ENCODE results near the gene USP34. TPM values are rescaled to one million over a fixed set of nuclear protein-coding genes. Genes with fewer than 3 reads are reported as not detected.

USP34 gene
- total and polyA plus RNA-seq, 9 of the 15 experiments (the other 6 are each of a cell fraction or from before 2014, with no cell fraction given): 19.8 to 108 (median 67.8) TPM

- TF ChIP-seq SIN3B (IDR thresholded peaks at IDR 0.05; ENCODE audit: low read depth) (no peak; the same call in 1 of the 2 replicates), TAF15 (IDR thresholded peaks at IDR 0.05; ENCODE audit: low read depth, low read length) (no peak), MTA1 (IDR thresholded peaks at IDR 0.05; ENCODE audit: borderline replicate concordance) (no peak), ZNF583 (CRISPR knock-in tag; IDR thresholded peaks at IDR 0.05) (no peak), CGGBP1 (CRISPR knock-in tag; IDR thresholded peaks at IDR 0.05) (0 out of 2 replicates have a peak, but pooled peaks have one; percentile 51), ATF1 (CRISPR knock-in tag; IDR thresholded peaks at IDR 0.05) (peak; percentile 30), ATF1 (tag; IDR thresholded peaks at IDR 0.05) (peak; percentile 83), GTF2E2 (tag; IDR thresholded peaks at IDR 0.05) (peak; percentile 82; the same call in 1 of the 2 replicates), MEIS2 (IDR thresholded peaks at IDR 0.05; ENCODE audit: partially characterized antibody) (peak; percentile 27), MECOM (CRISPR knock-in tag; IDR thresholded peaks at IDR 0.05) (no peak), E2F4 (CRISPR knock-in tag; IDR thresholded peaks at IDR 0.05; ENCODE audit: low read depth) (no peak), RBM15 (IDR thresholded peaks at IDR 0.05; ENCODE audit: insufficient read depth, low read length) (no peak), ELK3 (CRISPR knock-in tag; IDR thresholded peaks at IDR 0.05) (no peak), C11orf30 (IDR thresholded peaks at IDR 0.05; ENCODE audit: low read depth) (0 out of 2 replicates have a peak, but pooled peaks have one; percentile 8), ARID3A (IDR thresholded peaks at IDR 0.05; ENCODE audit: borderline replicate concordance, low read depth, low read length) (no peak), MAFK (IDR thresholded peaks at IDR 0.05; ENCODE audit: low read length) (no peak), ZSCAN32 (CRISPR knock-in tag; IDR thresholded peaks at IDR 0.05) (no peak), CBFB (CRISPR knock-in tag; IDR thresholded peaks at IDR 0.05) (no peak), XRCC4 (IDR thresholded peaks at IDR 0.05; ENCODE audit: extremely low read depth, insufficient read depth, insufficient read length) (no peak), NONO (IDR thresholded peaks at IDR 0.05; ENCODE audit: low read depth in 2 of 2, low read length in 1 of 2) (no peak; a peak in 1 of 4 replicates), MCM7 (IDR thresholded peaks at IDR 0.05) (no peak), RFX1 (IDR thresholded peaks at IDR 0.05) (no peak), KLF16 (IDR thresholded peaks at IDR 0.05) (no peak)
Measured at GRCh38 chr2:61470965-61471904, at the start of gene USP34 (continued).

All from K562 (cell line).